Measurements from ENCODE around the gene SOX13. TPM values are rescaled to one million over a fixed set of nuclear protein-coding genes. Genes with fewer than 3 reads are reported as not detected.

SOX13 gene
- total and polyA plus RNA-seq, 9 of the 15 experiments (the other 6 are each of a cell fraction or from before 2014, with no cell fraction given) = 0.03 to 0.35 (median 0.06) TPM; not detected in 5

GRCh38 chr1:204102739-204103430, 30.0 kb downstream of the SOX13 start:
- H3K4me1 ChIP-seq (replicated peaks in 1 of 2; ENCODE audit: control insufficient read depth in 2 of 2, insufficient read depth in 2 of 2, low read length in 2 of 2) = no peaks in the 10 kb centered on the region; a peak in 1 of 5 replicates
- no peaks in the 10 kb centered on the region for H3K9me1 ChIP-seq (ENCODE audit: control insufficient read depth, insufficient read depth, low read length)
- no peak overlapping the region for H3K4me3 ChIP-seq
- H3K27ac ChIP-seq (ENCODE audit: extremely low read depth, low read depth, low read length) = no peak overlapping the region
- no TSS peak for BruUV-seq (replicated peaks)
- DNase-seq (ENCODE audit: extremely low read depth in 1 of 4, low spot score in 3 of 4) = peak in 1 of 4 experiments; percentile 8
- H3K4me2 ChIP-seq (ENCODE audit: insufficient read depth, low read length) = no peak overlapping the region
- TF ChIP-seq CTBP1 (IDR thresholded peaks at IDR 0.05; ENCODE audit: borderline replicate concordance) (no peak), BRD4 (IDR thresholded peaks at IDR 0.05) (no peak), RB1 (IDR thresholded peaks at IDR 0.05; ENCODE audit: low read depth) (no peak), FOXO4 (CRISPR knock-in tag; IDR thresholded peaks at IDR 0.05) (no peak), TRIM24 (IDR thresholded peaks at IDR 0.05) (no peak), ARNT (IDR thresholded peaks at IDR 0.05) (no peak), MAFG (tag; conservative IDR thresholded peaks at IDR 0.05) (no peak), ZNF695 (CRISPR knock-in tag; IDR thresholded peaks at IDR 0.05) (no peak), FOXJ2 (tag; IDR thresholded peaks at IDR 0.05) (no peak), GABPA (tag; conservative IDR thresholded peaks at IDR 0.05; ENCODE audit: low read depth) (peak; percentile 29; the same call in 1 of the 2 replicates), NEUROD1 (IDR thresholded peaks at IDR 0.05; ENCODE audit: borderline replicate concordance, low read depth, low read length, partially characterized antibody) (no peak), PTTG1 (tag; IDR thresholded peaks at IDR 0.05; ENCODE audit: low read depth) (no peak), CSDE1 (IDR thresholded peaks at IDR 0.05) (no peak), EGR1 (conservative IDR thresholded peaks at IDR 0.05) (peak; percentile 37; the same call in 1 of the 2 replicates), NR2C2 (CRISPR knock-in tag; IDR thresholded peaks at IDR 0.05) (no peak), NR2C2 (tag; IDR thresholded peaks at IDR 0.05) (peak; percentile 20; the same call in 1 of the 2 replicates)
- TF ChIP-seq, protein P1, sequence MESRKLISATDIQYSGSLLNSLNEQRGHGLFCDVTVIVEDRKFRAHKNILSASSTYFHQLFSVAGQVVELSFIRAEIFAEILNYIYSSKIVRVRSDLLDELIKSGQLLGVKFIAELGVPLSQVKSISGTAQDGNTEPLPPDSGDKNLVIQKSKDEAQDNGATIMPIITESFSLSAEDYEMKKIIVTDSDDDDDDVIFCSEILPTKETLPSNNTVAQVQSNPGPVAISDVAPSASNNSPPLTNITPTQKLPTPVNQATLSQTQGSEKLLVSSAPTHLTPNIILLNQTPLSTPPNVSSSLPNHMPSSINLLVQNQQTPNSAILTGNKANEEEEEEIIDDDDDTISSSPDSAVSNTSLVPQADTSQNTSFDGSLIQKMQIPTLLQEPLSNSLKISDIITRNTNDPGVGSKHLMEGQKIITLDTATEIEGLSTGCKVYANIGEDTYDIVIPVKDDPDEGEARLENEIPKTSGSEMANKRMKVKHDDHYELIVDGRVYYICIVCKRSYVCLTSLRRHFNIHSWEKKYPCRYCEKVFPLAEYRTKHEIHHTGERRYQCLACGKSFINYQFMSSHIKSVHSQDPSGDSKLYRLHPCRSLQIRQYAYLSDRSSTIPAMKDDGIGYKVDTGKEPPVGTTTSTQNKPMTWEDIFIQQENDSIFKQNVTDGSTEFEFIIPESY (CRISPR knock-in tag; IDR thresholded peaks at IDR 0.05) = no peak
- TF ChIP-seq, protein P2, sequence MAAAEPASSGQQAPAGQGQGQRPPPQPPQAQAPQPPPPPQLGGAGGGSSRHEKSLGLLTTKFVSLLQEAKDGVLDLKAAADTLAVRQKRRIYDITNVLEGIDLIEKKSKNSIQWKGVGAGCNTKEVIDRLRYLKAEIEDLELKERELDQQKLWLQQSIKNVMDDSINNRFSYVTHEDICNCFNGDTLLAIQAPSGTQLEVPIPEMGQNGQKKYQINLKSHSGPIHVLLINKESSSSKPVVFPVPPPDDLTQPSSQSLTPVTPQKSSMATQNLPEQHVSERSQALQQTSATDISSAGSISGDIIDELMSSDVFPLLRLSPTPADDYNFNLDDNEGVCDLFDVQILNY (CRISPR knock-in tag; IDR thresholded peaks at IDR 0.05) = no peak
- in situ Hi-C loops (cut with MboI) (no loop called here), intact Hi-C loops (cut with micrococcal nuclease) (no loop called here)
- H3K27me3 ChIP-seq (ENCODE audit: control insufficient read depth in 2 of 2, insufficient read depth in 2 of 2, low read length in 2 of 2) = peaks cover 5 to 59% of the 10 kb centered on the region in 2 experiments; a peak in 3 of 5 replicates
- H2AFZ ChIP-seq (ENCODE audit: low read depth, low read length) = no peak overlapping the region
- ChIA-PET CTCF (ENCODE audit: low intra/inter-chr PET ratio) (no interaction called here), POLR2A (no interaction called here)
- H3K9me3 ChIP-seq (replicated peaks; ENCODE audit: control insufficient read depth, insufficient read depth, low read depth, low read length) = no peaks in the 10 kb centered on the region
- ATAC-seq = no peak
- no peak overlapping the region for H3K9ac ChIP-seq (ENCODE audit: insufficient read depth in 1 of 2, low read depth in 2 of 2, low read length in 2 of 2)
- WGBS (ENCODE audit: insufficient coverage, low coverage, missing lambda C conversion rate) = 3% methylated on average over 3 of the region's 3 CpGs
- no peaks in the 10 kb centered on the region for H3K36me3 ChIP-seq (ENCODE audit: control insufficient read depth, insufficient read depth, low read length)
- no peaks in the 10 kb centered on the region for H3K79me2 ChIP-seq (ENCODE audit: control insufficient read depth, insufficient read depth, low read length)
- H4K20me1 ChIP-seq (replicated peaks; ENCODE audit: control insufficient read depth, insufficient read depth, low read length) = no peaks in the 10 kb centered on the region; the same call in 1 of the 2 replicates
- FAIRE-seq = no peak
